Astrocyte of the spinal cord (primary cell): ENCODE measurements around the gene GATC.
A peak's percentile ranks its signal among the peaks of the same experiment; 100 is the strongest.

Experiments
- DNase-seq: peaks from one replicate; pipeline ENCODE4 v3.0.0; 2011; ENCODE audit warnings: low read depth, low spot score
- H3K4me3 ChIP-seq: 2 replicates; pipeline ENCODE4 v1.5.1; 2011; ENCODE audit warnings: low read depth, mild to moderate bottlenecking, low read length, moderate library complexity
- CTCF ChIP-seq: IDR thresholded peaks from 2 replicates; pipeline ENCODE4 v1.5.1; 2012; ENCODE audit warnings: low read depth, mild to moderate bottlenecking, low read length, inconsistent platforms
- in situ Hi-C: cut with HindIII; loops from 2 replicates; pipeline ENCODE4 v1.10.0; 2017; ENCODE audit warnings: low sequenced_read_pairs

The GATC gene

GRCh38 chr12:120488057-120488640 lies 41.9 kb downstream of the GATC start:
- TF ChIP-seq CTCF: no peak

GRCh38 chr12:120489018-120489417 lies 42.8 kb downstream of the GATC start:
- DNase-seq: no peak
- TF ChIP-seq CTCF: no peak
- H3K4me3 ChIP-seq: no peak overlapping the region
- in situ Hi-C loops: no loop called here

More at GRCh38 chr12:120488057-120488640, 41.9 kb downstream of the GATC start:
- no peak overlapping the region for H3K4me3 ChIP-seq
- no peak for DNase-seq
- in situ Hi-C loops: no loop called here

- in situ Hi-C loops: no loop called here
- DNase-seq: no peak
- TF ChIP-seq CTCF: no peak
- H3K4me3 ChIP-seq: no peak overlapping the region
Observed at GRCh38 chr12:120490325-120490724, 44.1 kb downstream of the GATC start.

- H3K4me3 ChIP-seq: no peak overlapping the region
- in situ Hi-C loops: no loop called here
- no peak for TF ChIP-seq CTCF
- no peak for DNase-seq
Observed at GRCh38 chr12:120490833-120491512, 44.7 kb downstream of the GATC start.

GRCh38 chr12:120495186-120495730 lies 49.0 kb downstream of the GATC start:
- no peak for DNase-seq
- H3K4me3 ChIP-seq: peak overlapping the region; percentile 96
- no peak for TF ChIP-seq CTCF
- in situ Hi-C loops: no loop called here

- TF ChIP-seq CTCF: no peak
- peak within 1 kb of the TSS; percentile 96 for H3K4me3 ChIP-seq
- DNase-seq: peak; percentile 94
- in situ Hi-C loops: no loop called here
Observed at GRCh38 chr12:120495731-120496412, 49.6 kb downstream of the GATC start, which contains the start of gene DYNLL1. Gene DYNLL1, plus strand, starts transcription at chr12:120496113. Its CDS starts 309 bp downstream, at chr12:120496422.
